COR-L47 (cell line): Measurements from ENCODE around the gene SDC1.

Experiments used
- DNase-seq: peaks from one replicate; lab custom pipeline; 2025; lab: John Stamatoyannopoulos, UW

The SDC1 gene

GRCh38 chr2:20183373-20183772 is 41.6 kb downstream of the SDC1 start:
- DNase-seq, result no peak

GRCh38 chr2:20182241-20182931 is 42.5 kb downstream of the SDC1 start:
- no peak for DNase-seq

GRCh38 chr2:20181761-20182160 is 43.2 kb downstream of the SDC1 start:
- no peak for DNase-seq

- no peak for DNase-seq
Observed at GRCh38 chr2:20180676-20181648, 44.0 kb downstream of the SDC1 start.

GRCh38 chr2:20179755-20180594 is 45.0 kb downstream of the SDC1 start:
- DNase-seq, result no peak

GRCh38 chr2:20179466-20179754 is 45.5 kb downstream of the SDC1 start:
- no peak for DNase-seq

- DNase-seq, result no peak
Observed at GRCh38 chr2:20178666-20179465, 46.1 kb downstream of the SDC1 start.

- DNase-seq, result no peak
Observed at GRCh38 chr2:20178249-20178607, 46.7 kb downstream of the SDC1 start.

- no peak for DNase-seq
Observed at GRCh38 chr2:20177556-20178248, 47.2 kb downstream of the SDC1 start.

GRCh38 chr2:20176760-20177159 is 48.2 kb downstream of the SDC1 start:
- DNase-seq, result no peak

- DNase-seq, result no peak
Observed at GRCh38 chr2:20175931-20176330, 49.0 kb downstream of the SDC1 start.

- DNase-seq, result no peak
Observed at GRCh38 chr2:20175267-20175666, 49.7 kb downstream of the SDC1 start.

GRCh38 chr2:20174410-20174809 is 50.5 kb downstream of the SDC1 start:
- no peak for DNase-seq

GRCh38 chr2:20173496-20174402 is 51.2 kb downstream of the SDC1 start:
- DNase-seq, result no peak

GRCh38 chr2:20173064-20173463 is 51.9 kb downstream of the SDC1 start:
- DNase-seq, result no peak

- no peak for DNase-seq
Observed at GRCh38 chr2:20172273-20173055, 52.5 kb downstream of the SDC1 start.

GRCh38 chr2:20171445-20171977 is 53.4 kb downstream of the SDC1 start:
- DNase-seq, result no peak

- no peak for DNase-seq
Observed at GRCh38 chr2:20170704-20171250, 54.2 kb downstream of the SDC1 start.
